Stimulated activated CD8-positive, alpha-beta memory T cell treated with anti-CD3 and anti-CD28 coated beads, Interleukin-4, amount 100 ng/mL, for 48 hours (primary cell): ENCODE measurements around the gene NAGLU.

Experiments
- DNase-seq: peaks from one replicate; pipeline ENCODE4 v3.0.0-alpha.2; 2020

Gene NAGLU

GRCh38 chr17:42536048-42536371 is at the start of gene NAGLU:
Gene NAGLU (plus strand): TSS chr17:42536241. CDS start chr17:42536273, 32 bp downstream.
- peak; percentile 92 for DNase-seq

GRCh38 chr17:42488032-42488431 is 48.0 kb upstream of the NAGLU start:
- no peak for DNase-seq

- no peak for DNase-seq
Observed at GRCh38 chr17:42493319-42493718, 42.7 kb upstream of the NAGLU start.

- no peak for DNase-seq
Observed at GRCh38 chr17:42494673-42495072, 41.4 kb upstream of the NAGLU start.

GRCh38 chr17:42498828-42499227 is 37.2 kb upstream of the NAGLU start:
- no peak for DNase-seq

- no peak for DNase-seq
Observed at GRCh38 chr17:42502091-42502490, 34.0 kb upstream of the NAGLU start.

- no peak for DNase-seq
Observed at GRCh38 chr17:42502926-42503325, 33.1 kb upstream of the NAGLU start.

- DNase-seq: no peak
Observed at GRCh38 chr17:42507671-42508070, 28.4 kb upstream of the NAGLU start.

- no peak for DNase-seq
Observed at GRCh38 chr17:42508426-42509165, 27.4 kb upstream of the NAGLU start.

GRCh38 chr17:42509409-42509808 is 26.6 kb upstream of the NAGLU start:
- no peak for DNase-seq

GRCh38 chr17:42509841-42510240 is 26.2 kb upstream of the NAGLU start:
- no peak for DNase-seq

- DNase-seq: no peak
Observed at GRCh38 chr17:42512246-42512645, 23.8 kb upstream of the NAGLU start.

GRCh38 chr17:42512733-42513251 is 23.2 kb upstream of the NAGLU start:
- DNase-seq: no peak

GRCh38 chr17:42513686-42514085 is 22.4 kb upstream of the NAGLU start:
- DNase-seq: no peak

- no peak for DNase-seq
Observed at GRCh38 chr17:42514279-42514678, 21.8 kb upstream of the NAGLU start.

GRCh38 chr17:42514867-42515266 is 21.2 kb upstream of the NAGLU start:
- DNase-seq: no peak

GRCh38 chr17:42517516-42517915 is 18.5 kb upstream of the NAGLU start:
- DNase-seq: peak; percentile 93

- no peak for DNase-seq
Observed at GRCh38 chr17:42518046-42518754, 17.8 kb upstream of the NAGLU start.

GRCh38 chr17:42518755-42519545 is 17.1 kb upstream of the NAGLU start:
- no peak for DNase-seq

GRCh38 chr17:42519546-42520491 is 16.2 kb upstream of the NAGLU start:
- DNase-seq: no peak

GRCh38 chr17:42520540-42520951 is 15.5 kb upstream of the NAGLU start:
- DNase-seq: peak; percentile 65

- DNase-seq: no peak
Observed at GRCh38 chr17:42521036-42521435, 15.0 kb upstream of the NAGLU start.
